IMR-90 (cell line): ENCODE data around the gene ZNF33B. TPM values are rescaled to one million over a fixed set of nuclear protein-coding genes. Genes with fewer than 3 reads are reported as not detected.

Experiments
- ATAC-seq: fragments of 200-7000 bp; cut with Tn5 transposase; 2 replicates; pipeline ENCODE4 v1.9.1; 2020; ENCODE audit warnings: low read depth, mild to moderate bottlenecking, moderate library complexity
- BruUV-seq: library from RNA; stranded (reverse); fragments of 400-500 nt; replicated peaks from 2 replicates; lab custom pipeline; 2021; lab: Mats Ljungman, UMichigan
- CTCF ChIA-PET: fragments of 300-600 bp; formaldehyde crosslinking; extraction: SDS; loops from one replicate; lab custom pipeline; 2021; ENCODE audit warnings: antibody characterized with exemption; lab: Yijun Ruan, JAX
- POLR2A ChIA-PET: fragments of 300-600 bp; sonication (Branson Sonifier 250); formaldehyde crosslinking; loops from one replicate; lab custom pipeline; 2022; ENCODE audit warnings: antibody characterized with exemption; ENCODE audit not compliant: unreplicated experiment; lab: Charles Lee
- DNase-seq: peaks from one replicate; pipeline ENCODE4 v3.0.0; 2013
- H2AFZ ChIP-seq: replicated peaks from 2 replicates; pipeline ENCODE3; 2013; ENCODE audit warnings: low read length, mild to moderate bottlenecking; ENCODE audit not compliant: poor library complexity
- H2AK5ac ChIP-seq: 2 replicates; pipeline ENCODE4 v1.6.1; 2013; ENCODE audit warnings: low read depth, low read length, inconsistent platforms
- H2AK9ac ChIP-seq: replicated peaks from 2 replicates; pipeline ENCODE3; 2013; ENCODE audit warnings: mild to moderate bottlenecking, low read depth, low read length, moderate library complexity; ENCODE audit not compliant: poor library complexity
- H2BK120ac ChIP-seq: 2 replicates; pipeline ENCODE4 v1.6.1; 2013; ENCODE audit warnings: low read depth, low read length, inconsistent platforms
- H2BK15ac ChIP-seq: 3 replicates; pipeline ENCODE4 v1.6.1; 2013; ENCODE audit warnings: low read depth, low read length, inconsistent platforms
- H2BK20ac ChIP-seq: 2 replicates; pipeline ENCODE4 v1.6.1; 2013; ENCODE audit warnings: low read depth, mild to moderate bottlenecking, inconsistent platforms, low read length, moderate library complexity
- H2BK5ac ChIP-seq: 2 replicates; pipeline ENCODE4 v1.6.1; 2013; ENCODE audit warnings: mild to moderate bottlenecking, low read depth, low read length, inconsistent platforms; ENCODE audit not compliant: poor library complexity, severe bottlenecking
- H3K14ac ChIP-seq: replicated peaks from 2 replicates; pipeline ENCODE4 v1.6.1; 2013; ENCODE audit warnings: low read depth, low read length, inconsistent platforms
- H3K18ac ChIP-seq: 2 replicates; pipeline ENCODE4 v1.6.1; 2013; ENCODE audit warnings: low read depth, low read length, control low read depth
- H3K23ac ChIP-seq: 2 replicates; pipeline ENCODE4 v1.6.1; 2013; ENCODE audit warnings: low read depth, low read length, inconsistent platforms
- H3K27ac ChIP-seq: 2 replicates; pipeline ENCODE4 v1.5.1; 2013; ENCODE audit warnings: mild to moderate bottlenecking, control low read depth, low read length; ENCODE audit not compliant: insufficient read depth
- H3K27me3 ChIP-seq: 2 replicates; pipeline ENCODE4 v1.6.1; 2013; ENCODE audit warnings: low read length; ENCODE audit not compliant: control insufficient read depth, insufficient read depth
- H3K36me3 ChIP-seq: 2 replicates; pipeline ENCODE4 v1.6.1; 2013; ENCODE audit warnings: low read length, mixed read lengths; ENCODE audit not compliant: control insufficient read depth, insufficient read depth
- H3K4ac ChIP-seq: 2 replicates; pipeline ENCODE4 v1.6.1; 2013; ENCODE audit warnings: low read depth, low read length, inconsistent platforms
- H3K4me1 ChIP-seq: 2 replicates; pipeline ENCODE4 v1.6.1; 2013; ENCODE audit warnings: low read length, mixed read lengths; ENCODE audit not compliant: control insufficient read depth, insufficient read depth
- H3K4me2 ChIP-seq: 2 replicates; pipeline ENCODE4 v1.6.1; 2013; ENCODE audit warnings: low read depth, mild to moderate bottlenecking, control low read depth, low read length, moderate library complexity
- H3K4me3 ChIP-seq: 2 replicates; pipeline ENCODE4 v1.5.1; 2013; ENCODE audit warnings: low read depth, mild to moderate bottlenecking, control low read depth, low read length, moderate library complexity; ENCODE audit not compliant: insufficient read depth
- H3K56ac ChIP-seq: 2 replicates; pipeline ENCODE4 v1.6.1; 2013; ENCODE audit warnings: low read length, inconsistent platforms; ENCODE audit not compliant: insufficient read depth; ENCODE audit errors: extremely low read depth
- H3K79me1 ChIP-seq, 2 experiments: 2 replicates each; pipeline ENCODE4 v1.6.1; 2013; ENCODE audit warnings: low read length in 2 of 2, inconsistent platforms in 1 of 2, low read depth in 1 of 2
- H3K9ac ChIP-seq: 2 replicates; pipeline ENCODE4 v1.6.1; 2013; ENCODE audit warnings: low read depth, low read length, control low read depth
- H3K9me1 ChIP-seq: 2 replicates; pipeline ENCODE4 v1.6.1; 2013; ENCODE audit warnings: low read length, inconsistent platforms; ENCODE audit not compliant: insufficient read depth
- H3K9me3 ChIP-seq: 2 replicates; pipeline ENCODE4 v1.6.1; 2013; ENCODE audit warnings: low read length; ENCODE audit not compliant: control insufficient read depth, insufficient read depth
- H4K20me1 ChIP-seq: 2 replicates; pipeline ENCODE4 v1.6.1; 2013; ENCODE audit warnings: low read length, inconsistent platforms; ENCODE audit not compliant: insufficient read depth
- H4K5ac ChIP-seq: 2 replicates; pipeline ENCODE4 v1.6.1; 2013; ENCODE audit warnings: mild to moderate bottlenecking, low read depth, low read length, control low read depth
- H4K8ac ChIP-seq, 2 experiments: 2 replicates each; pipeline ENCODE4 v1.6.1; 2013; ENCODE audit warnings: low read depth in 2 of 2, low read length in 2 of 2, control low read depth in 1 of 2, inconsistent platforms in 1 of 2
- H4K91ac ChIP-seq: 2 replicates; pipeline ENCODE4 v1.6.1; 2013; ENCODE audit warnings: low read depth, low read length, inconsistent platforms; ENCODE audit not compliant: insufficient read depth
- CHD1 ChIP-seq: IDR thresholded peaks from 2 replicates; pipeline ENCODE4 v1.6.1; 2012; ENCODE audit warnings: low read depth, low read length, improper control_type of control experiment
- FOS ChIP-seq: fragments of 150-350 bp; IDR thresholded peaks from 2 replicates; pipeline ENCODE4 v1.6.1; 2016; ENCODE audit warnings: low read depth, low read length
- MAFK ChIP-seq: IDR thresholded peaks from 2 replicates; pipeline ENCODE4 v1.6.1; 2012; ENCODE audit warnings: low read depth, low read length, improper control_type of control experiment
- MAZ ChIP-seq: IDR thresholded peaks from 2 replicates; pipeline ENCODE4 v1.6.1; 2012; ENCODE audit warnings: low read depth, mild to moderate bottlenecking, low read length, improper control_type of control experiment, moderate library complexity, borderline replicate concordance
- MXI1 ChIP-seq: IDR thresholded peaks from 2 replicates; pipeline ENCODE4 v1.6.1; 2012; ENCODE audit warnings: low read depth, mild to moderate bottlenecking, low read length, moderate library complexity, borderline replicate concordance
- POLR2A ChIP-seq: IDR thresholded peaks from 2 replicates; pipeline ENCODE4 v1.6.1; 2012; ENCODE audit warnings: mild to moderate bottlenecking, low read depth, low read length
- RAD21 ChIP-seq: IDR thresholded peaks from 2 replicates; pipeline ENCODE4 v1.6.1; 2012; ENCODE audit warnings: low read length, improper control_type of control experiment
- SMC3 ChIP-seq: fragments of 150-350 bp; IDR thresholded peaks from 2 replicates; pipeline ENCODE4 v1.6.1; 2016; ENCODE audit warnings: low read depth, mild to moderate bottlenecking, antibody characterized with exemption, low read length, moderate library complexity
- WGBS, 2 experiments: methylation state at CpG; one replicate each; pipeline versions ENCODE4 v1.1.5 to v1.1.7; 2013; ENCODE audit warnings: missing lambda C conversion rate in 2 of 2; ENCODE audit not compliant: insufficient read length in 1 of 2; ENCODE audit errors: extremely low coverage in 2 of 2; 5-methylcytosine and 5-hydroxymethylcytosine counted together
- dilution Hi-C: fragments of 300-500 bp; cut with HindIII; formaldehyde crosslinking; loops from one replicate; pipeline ENCODE4 v1.14.3; 2018; ENCODE audit warnings: low sequenced_read_pairs; ENCODE audit not compliant: unreplicated experiment
- in situ Hi-C: fragments of 300-500 bp; cut with MboI; formaldehyde crosslinking; loops from 3 replicates; pipeline ENCODE4 v1.14.3; 2019; ENCODE audit warnings: low sequenced_read_pairs, inconsistent platforms, mixed read lengths
- intact Hi-C: fragments of 100-400 bp; cut with micrococcal nuclease; formaldehyde crosslinking; loops from 2 replicates; pipeline ENCODE4 v1.10.0; 2022
- polyA plus RNA-seq, 3 experiments: library from polyadenylated mRNA; depleted of rRNA; stranded (reverse); fragments of >200 nt; gene quantifications; 2 replicates each; pipeline ENCODE4 v1.2.3, GENCODE V29; 2012; ENCODE audit warnings: low replicate concordance in 1 of 3
- total RNA-seq: library from RNA; depleted of rRNA; stranded (reverse); fragments of >200 nt; gene quantifications from 2 replicates; pipeline ENCODE4 v1.2.3, GENCODE V29; 2012
- TF ChIP-seq, protein P1 (sequence below): fragments of 150-350 bp; IDR thresholded peaks from 2 replicates; pipeline ENCODE4 v1.6.1; 2017; ENCODE audit warnings: mild to moderate bottlenecking, antibody characterized with exemption, low read length, low read depth
- TF ChIP-seq, protein P2 (sequence below): fragments of 150-350 bp; IDR thresholded peaks from 2 replicates; pipeline ENCODE4 v1.6.1; 2016; ENCODE audit warnings: low read depth, mild to moderate bottlenecking, low read length, moderate library complexity, borderline replicate concordance

Gene ZNF33B
- total and polyA plus RNA-seq, 2 of the 4 experiments (the other 2 are of a cell fraction): 2.1 to 4.5 TPM

DNA sequence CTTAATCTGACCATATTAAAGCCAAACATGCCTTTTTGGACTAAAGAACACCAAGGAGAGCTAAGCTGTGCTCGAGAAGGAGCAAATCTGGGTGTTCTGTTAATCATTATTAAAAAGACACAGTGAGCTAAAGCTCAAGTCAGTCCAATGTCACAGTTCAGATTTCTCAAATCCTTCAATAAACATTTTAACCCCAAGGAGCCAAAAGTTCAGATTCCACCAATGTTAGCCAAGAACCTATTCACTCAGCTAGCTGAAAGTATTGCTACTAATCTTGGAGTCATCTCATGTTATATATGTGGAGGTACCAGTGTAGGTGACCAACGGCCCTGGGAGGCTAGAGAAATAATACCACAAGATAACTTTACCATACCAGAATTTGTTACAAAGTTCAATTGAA lies 14.5 kb upstream of the ZNF33B start:
- Histone ChIP-seq H3K79me1 (no peaks in the 10 kb centered on the region), H2BK15ac (no peak overlapping the region), H3K27ac (no peak overlapping the region), H3K36me3 (no peaks in the 10 kb centered on the region), H2AK9ac (no peak overlapping the region), H3K18ac (no peak overlapping the region), H3K56ac (no peak overlapping the region), H3K4me3 (no peak overlapping the region), H3K9ac (no peak overlapping the region), H2BK5ac (no peak overlapping the region), H2AFZ (no peak overlapping the region), H3K9me3 (no peaks in the 10 kb centered on the region), H3K4ac (no peak overlapping the region), H4K20me1 (no peaks in the 10 kb centered on the region), H3K9me1 (no peaks in the 10 kb centered on the region), H2BK20ac (no peak overlapping the region), H3K14ac (no peak overlapping the region), H4K8ac (no peak overlapping the region), H4K5ac (no peak overlapping the region), H3K27me3 (no peaks in the 10 kb centered on the region), H3K4me2 (no peak overlapping the region), H3K23ac (no peak overlapping the region), H4K91ac (no peak overlapping the region), H2AK5ac (no peak overlapping the region), H3K4me1 (no peaks in the 10 kb centered on the region), H2BK120ac (no peak overlapping the region)
- no TSS peak for BruUV-seq
- DNase-seq (no peak), ATAC-seq (no peak)
- CTCF ChIA-PET: no interaction called here
- dilution Hi-C loops (no loop called here), in situ Hi-C loops (no loop called here), intact Hi-C loops (no loop called here)
- POLR2A ChIA-PET: no interaction called here
- WGBS, 2 experiments: no CpG with 5 or more reads among the region's 2 CpGs
- TF ChIP-seq, protein P1, sequence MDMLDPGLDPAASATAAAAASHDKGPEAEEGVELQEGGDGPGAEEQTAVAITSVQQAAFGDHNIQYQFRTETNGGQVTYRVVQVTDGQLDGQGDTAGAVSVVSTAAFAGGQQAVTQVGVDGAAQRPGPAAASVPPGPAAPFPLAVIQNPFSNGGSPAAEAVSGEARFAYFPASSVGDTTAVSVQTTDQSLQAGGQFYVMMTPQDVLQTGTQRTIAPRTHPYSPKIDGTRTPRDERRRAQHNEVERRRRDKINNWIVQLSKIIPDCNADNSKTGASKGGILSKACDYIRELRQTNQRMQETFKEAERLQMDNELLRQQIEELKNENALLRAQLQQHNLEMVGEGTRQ: no peak
- TF ChIP-seq SMC3 (no peak), MAZ (no peak), RAD21 (no peak), FOS (no peak), MXI1 (no peak), CHD1 (no peak), POLR2A (no peak), MAFK (no peak)
- TF ChIP-seq, protein P2, sequence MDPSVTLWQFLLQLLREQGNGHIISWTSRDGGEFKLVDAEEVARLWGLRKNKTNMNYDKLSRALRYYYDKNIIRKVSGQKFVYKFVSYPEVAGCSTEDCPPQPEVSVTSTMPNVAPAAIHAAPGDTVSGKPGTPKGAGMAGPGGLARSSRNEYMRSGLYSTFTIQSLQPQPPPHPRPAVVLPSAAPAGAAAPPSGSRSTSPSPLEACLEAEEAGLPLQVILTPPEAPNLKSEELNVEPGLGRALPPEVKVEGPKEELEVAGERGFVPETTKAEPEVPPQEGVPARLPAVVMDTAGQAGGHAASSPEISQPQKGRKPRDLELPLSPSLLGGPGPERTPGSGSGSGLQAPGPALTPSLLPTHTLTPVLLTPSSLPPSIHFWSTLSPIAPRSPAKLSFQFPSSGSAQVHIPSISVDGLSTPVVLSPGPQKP: no peak
